ENCODE results near the gene MRM1. TPM values are rescaled to one million over a fixed set of nuclear protein-coding genes. Genes with fewer than 3 reads are reported as not detected.

MRM1 gene
- total RNA-seq, 1 experiment from 2014 or later = 16.5 TPM

GRCh38 chr17:36632916-36633771, 31.8 kb downstream of the MRM1 start:
- ATAC-seq = peak; percentile 79
- Mint-ChIP-seq H3K36me3 (no peaks in the 10 kb centered on the region), H3K27me3 (ENCODE audit: low read depth) (peaks cover 25% of the 10 kb centered on the region), H3K4me3 (peak overlapping the region; percentile 33), H3K4me1 (peaks cover 30% of the 10 kb centered on the region), H3K27ac (no peak overlapping the region), H3K9me3 (no peaks in the 10 kb centered on the region)
- TF ChIP-seq TP53 (CRISPR knock-in tag; IDR thresholded peaks at IDR 0.05) (0 out of 2 replicates have a peak, but pooled peaks have one; percentile 24), ZNF512 (CRISPR knock-in tag; IDR thresholded peaks at IDR 0.05; ENCODE audit: borderline replicate concordance) (peak; percentile 88; the same call in 1 of the 2 replicates), ZNF263 (CRISPR knock-in tag; IDR thresholded peaks at IDR 0.05; ENCODE audit: low read depth) (peak; percentile 43; the same call in 1 of the 2 replicates), KAT7 (CRISPR knock-in tag; IDR thresholded peaks at IDR 0.05; ENCODE audit: borderline replicate concordance) (no peak), JUN (CRISPR knock-in tag; IDR thresholded peaks at IDR 0.05) (no peak), PREB (CRISPR knock-in tag; IDR thresholded peaks at IDR 0.05; ENCODE audit: borderline replicate concordance) (no peak), E2F4 (CRISPR knock-in tag; IDR thresholded peaks at IDR 0.05; ENCODE audit: borderline replicate concordance, low read depth) (no peak), ZNF396 (CRISPR knock-in tag; IDR thresholded peaks at IDR 0.05; ENCODE audit: borderline replicate concordance) (no peak), ZMAT4 (CRISPR knock-in tag; IDR thresholded peaks at IDR 0.05) (no peak), GTF2I (CRISPR knock-in tag; conservative IDR thresholded peaks at IDR 0.05) (no peak), PRDM15 (CRISPR knock-in tag; IDR thresholded peaks at IDR 0.05) (no peak), ETV6 (CRISPR knock-in tag; IDR thresholded peaks at IDR 0.05) (peak; percentile 99), E2F5 (CRISPR knock-in tag; IDR thresholded peaks at IDR 0.05) (no peak), RORB (CRISPR knock-in tag; IDR thresholded peaks at IDR 0.05) (no peak), AR (CRISPR knock-in tag; IDR thresholded peaks at IDR 0.05) (no peak), ZBTB43 (CRISPR knock-in tag; IDR thresholded peaks at IDR 0.05) (no peak), SP1 (CRISPR knock-in tag; conservative IDR thresholded peaks at IDR 0.05) (no peak)
- POLR2A ChIA-PET = interaction anchor here (0.7 kb wide), 1 partner anchor 375 kb away, joined by 3 read pairs; no protein-coding TSS in a partner anchor
- CTCF ChIA-PET = interaction anchor here (0.6 to 3.3 kb wide), 13 partner anchors 15 to 607 kb away, joined by 3 to 12 read pairs (median 4); no protein-coding TSS in a partner anchor
- DNase-seq (ENCODE audit: low spot score) = no peak

Data from WTC11 (cell line).